HepG2 (cell line): ENCODE data around the gene RFTN1. TPM values are rescaled to one million over a fixed set of nuclear protein-coding genes. Genes with fewer than 3 reads are reported as not detected.

Experiments used
- ATAC-seq: fragments of 200-7000 bp; cut with Tn5 transposase; 3 replicates; pipeline ENCODE4 v1.9.1; 2020; ENCODE audit warnings: mild to moderate bottlenecking, moderate library complexity
- BruUV-seq: library from RNA; stranded (reverse); fragments of 400-500 nt; replicated peaks from 2 replicates; lab custom pipeline; 2021; lab: Mats Ljungman, UMichigan
- CTCF ChIA-PET: fragments of 300-600 bp; formaldehyde crosslinking; extraction: SDS; loops from one replicate; lab custom pipeline; 2021; ENCODE audit warnings: low total read pairs, inconsistent platforms, low intra/inter-chr PET ratio; lab: Yijun Ruan, JAX
- POLR2A ChIA-PET: fragments of 350-600 bp; sonication (Branson Sonifier 250); formaldehyde crosslinking; loops from one replicate; lab custom pipeline; 2020; ENCODE audit warnings: antibody characterized with exemption, inconsistent platforms; lab: Yijun Ruan, JAX
- DNase-seq: peaks from one replicate; pipeline ENCODE4 v3.0.0-alpha.2; 2015; ENCODE audit warnings: low spot score
- FAIRE-seq: peaks from 3 replicates; lab custom pipeline; 2011; peaks lifted over from hg19 to GRCh38; lab: Jason Lieb, UNC
- H2AFZ ChIP-seq: one replicate; pipeline ENCODE4 v1.6.1; 2011; ENCODE audit warnings: low read length, inconsistent platforms
- H3K27ac ChIP-seq: fragments of 300-600 bp; 3 replicates; pipeline ENCODE4 v1.8.0; 2011; ENCODE audit warnings: mixed run types, mild to moderate bottlenecking, mixed read lengths, low read length, inconsistent platforms; ENCODE audit not compliant: insufficient read depth; ENCODE audit errors: extremely low read length
- H3K27me3 ChIP-seq, 2 experiments: fragments of 200-600 bp in 1 of 2; 2 replicates in 1 of 2; 3 replicates in 1 of 2; pipeline versions ENCODE4 v1.6.0 to v1.8.0; 2011; ENCODE audit warnings: low read length in 2 of 2, mild to moderate bottlenecking in 2 of 2, moderate library complexity in 2 of 2, inconsistent platforms in 1 of 2; ENCODE audit not compliant: insufficient read depth in 2 of 2, control insufficient read depth in 1 of 2
- H3K36me3 ChIP-seq, 2 experiments: fragments of 200-600 bp in 1 of 2; replicated peaks in 1 of 2; 2 replicates in 1 of 2; 3 replicates in 1 of 2; pipeline versions ENCODE4 v1.5.1 to v1.8.0; 2011; ENCODE audit warnings: low read length in 2 of 2, inconsistent platforms in 1 of 2; ENCODE audit not compliant: insufficient read depth in 2 of 2, control insufficient read depth in 1 of 2
- H3K4me1 ChIP-seq: 2 replicates; pipeline ENCODE4 v1.5.1; 2012; ENCODE audit warnings: low read length, inconsistent platforms; ENCODE audit not compliant: insufficient read depth
- H3K4me2 ChIP-seq: 2 replicates; pipeline ENCODE4 v1.6.0; 2011; ENCODE audit warnings: low read depth, low read length, inconsistent platforms
- H3K4me3 ChIP-seq, 3 experiments: fragments of 200-600 bp in 1 of 3; sonication (generic), shearing (Covaris generic) in 1 of 3; replicated peaks in 1 of 3; 2 replicates each; pipeline ENCODE4 v1.5.1; 2011 to 2016; ENCODE audit warnings: low read length in 3 of 3, inconsistent platforms in 2 of 3, low read depth in 2 of 3, mild to moderate bottlenecking in 2 of 3, control low read depth in 1 of 3, mixed read lengths in 1 of 3; ENCODE audit not compliant: insufficient read depth in 1 of 3
- H3K79me2 ChIP-seq: one replicate; pipeline ENCODE4 v1.6.1; 2011; ENCODE audit warnings: low read length, inconsistent platforms; ENCODE audit not compliant: insufficient read depth
- H3K9ac ChIP-seq: 2 replicates; pipeline ENCODE4 v1.6.0; 2011; ENCODE audit warnings: mild to moderate bottlenecking, low read depth, low read length, inconsistent platforms; ENCODE audit not compliant: insufficient read depth
- H3K9me3 ChIP-seq: 2 replicates; pipeline ENCODE4 v1.5.1; 2012; ENCODE audit warnings: mild to moderate bottlenecking, low read length
- H4K20me1 ChIP-seq: 2 replicates; pipeline ENCODE4 v1.6.0; 2011; ENCODE audit warnings: inconsistent platforms, mild to moderate bottlenecking, low read length, moderate library complexity; ENCODE audit not compliant: insufficient read depth
- ELF4 ChIP-seq: sonication (generic); formaldehyde crosslinking; IDR thresholded peaks from 2 replicates; pipeline ENCODE4 v1.5.0; 2020; ENCODE audit warnings: missing genetic modification reagents, mild to moderate bottlenecking, moderate library complexity, borderline replicate concordance
- GLMP ChIP-seq: sonication (generic); formaldehyde crosslinking; IDR thresholded peaks from 2 replicates; pipeline ENCODE4 v1.9.0; 2021; ENCODE audit warnings: missing genetic modification reagents, mild to moderate bottlenecking, borderline replicate concordance
- NFYC ChIP-seq: IDR thresholded peaks from 2 replicates; pipeline ENCODE4 v1.6.1; 2016; ENCODE audit warnings: missing genetic modification reagents, missing compliant biosample characterization
- NR1H2 ChIP-seq: sonication (generic); formaldehyde crosslinking; IDR thresholded peaks from 2 replicates; pipeline ENCODE4 v1.8.1; 2022; ENCODE audit warnings: low read depth, missing genetic modification reagents, borderline replicate concordance
- PAXIP1 ChIP-seq: sonication (generic); formaldehyde crosslinking; conservative IDR thresholded peaks from 2 replicates; pipeline ENCODE4 v1.4.0; 2020; ENCODE audit warnings: mild to moderate bottlenecking, missing genetic modification reagents, moderate library complexity
- SOX13 ChIP-seq, 3 experiments: fragments of 450-650 bp in 1 of 3; sonication (generic) in 1 of 3; formaldehyde crosslinking in 1 of 3; IDR thresholded peaks in 2 of 3; conservative IDR thresholded peaks in 1 of 3; 2 replicates each; pipeline versions ENCODE4 v1.5.0 to v1.6.1; 2016 to 2020; ENCODE audit warnings: antibody characterized with exemption in 1 of 3, mild to moderate bottlenecking in 1 of 3, missing compliant biosample characterization in 1 of 3, missing genetic modification reagents in 1 of 3, moderate library complexity in 1 of 3
- TCF7 ChIP-seq: sonication (generic); IDR thresholded peaks from 2 replicates; pipeline ENCODE4 v1.6.1; 2016; ENCODE audit warnings: antibody characterized with exemption, low read depth
- TRAFD1 ChIP-seq: sonication (generic); formaldehyde crosslinking; IDR thresholded peaks from 2 replicates; pipeline ENCODE4 v1.5.1; 2020; ENCODE audit warnings: missing genetic modification reagents, mild to moderate bottlenecking, borderline replicate concordance
- XBP1 ChIP-seq: sonication (generic); formaldehyde crosslinking; IDR thresholded peaks from 2 replicates; pipeline ENCODE4 v1.5.0; 2020; ENCODE audit warnings: missing genetic modification reagents
- ZNF276 ChIP-seq: sonication (generic); formaldehyde crosslinking; IDR thresholded peaks from 2 replicates; pipeline ENCODE4 v1.4.0; 2020; ENCODE audit warnings: mild to moderate bottlenecking, low read depth, missing genetic modification reagents
- ZNF432 ChIP-seq: sonication (generic); formaldehyde crosslinking; IDR thresholded peaks from 2 replicates; pipeline ENCODE4 v1.5.0; 2020; ENCODE audit warnings: missing genetic modification reagents, mild to moderate bottlenecking, borderline replicate concordance
- ZNF589 ChIP-seq: sonication (generic); formaldehyde crosslinking; conservative IDR thresholded peaks from 2 replicates; pipeline ENCODE4 v1.8.0; 2022; ENCODE audit warnings: mild to moderate bottlenecking, moderate library complexity, missing genetic modification reagents
- ZNF607 ChIP-seq: sonication (generic); formaldehyde crosslinking; IDR thresholded peaks from 2 replicates; pipeline ENCODE4 v1.5.1; 2020; ENCODE audit warnings: missing genetic modification reagents, mild to moderate bottlenecking, borderline replicate concordance
- ZNF7 ChIP-seq: IDR thresholded peaks from 2 replicates; pipeline ENCODE4 v1.6.1; 2016; ENCODE audit warnings: missing biosample characterization, missing genetic modification reagents
- ZNF782 ChIP-seq: sonication (generic); formaldehyde crosslinking; IDR thresholded peaks from 2 replicates; pipeline ENCODE4 v1.4.0; 2020; ENCODE audit warnings: missing genetic modification reagents, mild to moderate bottlenecking, borderline replicate concordance
- ZSCAN29 ChIP-seq: sonication (generic); formaldehyde crosslinking; conservative IDR thresholded peaks from 2 replicates; pipeline ENCODE4 v1.4.0; 2020; ENCODE audit warnings: mild to moderate bottlenecking, missing genetic modification reagents
- WGBS: methylation state at CpG from one replicate; pipeline ENCODE4 v1.1.6; 2017; ENCODE audit warnings: low lambda C conversion rate; 5-methylcytosine and 5-hydroxymethylcytosine counted together
- in situ Hi-C: cut with HindIII; loops from 2 replicates; pipeline ENCODE4 v1.10.0; 2017; ENCODE audit warnings: low pct_unique_long_range_greater_than_20kb; ENCODE audit not compliant: extremely low pct_ligation_motif_present
- intact Hi-C: fragments of 100-400 bp; cut with micrococcal nuclease; formaldehyde crosslinking; loops from one replicate; pipeline ENCODE4 v1.10.0; 2022; ENCODE audit not compliant: unreplicated experiment
- polyA plus RNA-seq, 8 experiments: library from polyadenylated mRNA; depleted of rRNA in 3 of 8; stranded (reverse) in 7 of 8; unstranded in 1 of 8; fragments of >200 nt; fragmentation: Illumina TruSeq in 4 of 8; extraction: Trizol in 4 of 8; gene quantifications; 2 replicates each; pipeline versions ENCODE4 v1.2.1 to v1.2.3, GENCODE V29; 2011 to 2016; ENCODE audit warnings: low read depth in 4 of 8, missing spikeins in 1 of 8, mixed read lengths in 1 of 8; ENCODE audit not compliant: insufficient read depth in 1 of 8
- total RNA-seq, 5 experiments: library from RNA; depleted of rRNA; stranded (reverse); fragments of >200 nt; fragmentation: Illumina TruSeq; extraction: Trizol; gene quantifications; 2 replicates each; pipeline ENCODE4 v1.2.3, GENCODE V29; 2016; ENCODE audit warnings: low read depth in 1 of 5

The RFTN1 gene
- total and polyA plus RNA-seq, 2 of the 13 experiments (the other 11 are each of a cell fraction or from before 2014, with no cell fraction given), result not detected

- Histone ChIP-seq H4K20me1 (no peaks in the 10 kb centered on the region), H3K4me2 (no peak overlapping the region), H3K27me3 (no peaks in the 10 kb centered on the region), H3K4me1 (no peaks in the 10 kb centered on the region), H3K79me2 (no peaks in the 10 kb centered on the region), H3K9me3 (no peaks in the 10 kb centered on the region), H3K4me3 (no peak overlapping the region), H3K9ac (no peak overlapping the region), H2AFZ (no peak overlapping the region), H3K27ac (no peak overlapping the region), H3K36me3 (no peaks in the 10 kb centered on the region)
- POLR2A ChIA-PET, result no interaction called here
- ATAC-seq (no peak), DNase-seq (no peak), FAIRE-seq (no peak)
- no TSS peak for BruUV-seq
- CTCF ChIA-PET, result no interaction called here
- intact Hi-C loops, result no loop called here
- in situ Hi-C loops, result no loop called here
- WGBS, result 52% methylated on average over 5 of the region's 5 CpGs
- no peak for TF ChIP-seq PAXIP1 (CRISPR knock-in tag)
- no peak for TF ChIP-seq ZNF7 (CRISPR knock-in tag)
- no peak for TF ChIP-seq ZNF782 (CRISPR knock-in tag)
- TF ChIP-seq ZNF607, result no peak
- no peak for TF ChIP-seq GLMP
- TF ChIP-seq NR1H2 (CRISPR knock-in tag), result no peak
- no peak for TF ChIP-seq TCF7
- no peak for TF ChIP-seq SOX13 (IDR thresholded peaks at IDR 0.05)
- no peak for TF ChIP-seq SOX13 (CRISPR knock-in tag; conservative IDR thresholded peaks at IDR 0.05 in 1 of 2, IDR thresholded peaks at IDR 0.05 in 1 of 2)
- TF ChIP-seq ZNF589, result no peak
- no peak for TF ChIP-seq NFYC (CRISPR knock-in tag)
- no peak for TF ChIP-seq ELF4 (CRISPR knock-in tag)
- TF ChIP-seq ZNF432 (CRISPR knock-in tag), result no peak
- no peak for TF ChIP-seq ZNF276 (CRISPR knock-in tag)
- no peak for TF ChIP-seq TRAFD1 (CRISPR knock-in tag)
- no peak for TF ChIP-seq XBP1 (CRISPR knock-in tag)
- no peak for TF ChIP-seq ZSCAN29
These were observed 128.3 kb downstream of the RFTN1 start for GRCh38 chr3:16385151-16385550.
